Testis (tissue), 3 donors: ENCODE data around the gene ADCYAP1. TPM values are rescaled to one million over a fixed set of nuclear protein-coding genes. Genes with fewer than 3 reads are reported as not detected.

Experiments used
- DNase-seq: peaks from one replicate; pipeline ENCODE4 v3.0.0-alpha.2; 2019
- H3K27ac ChIP-seq, 2 donors: fragments of 200-600 bp; sonication (generic); one replicate each; pipeline ENCODE4 v1.5.1; 2019
- H3K27me3 ChIP-seq: fragments of 200-600 bp; sonication (generic); one replicate; pipeline ENCODE4 v1.5.1; 2019
- H3K36me3 ChIP-seq: fragments of 200-600 bp; sonication (generic); one replicate; pipeline ENCODE4 v1.5.1; 2017; ENCODE audit warnings: low read depth; ENCODE audit errors: missing control alignments
- H3K4me1 ChIP-seq: fragments of 200-600 bp; sonication (generic); one replicate; pipeline ENCODE4 v1.5.1; 2019
- H3K4me3 ChIP-seq, 2 donors: fragments of 200-600 bp; sonication (generic); one replicate each; pipeline ENCODE4 v1.5.1; 2017 to 2019
- H3K9me3 ChIP-seq: fragments of 200-600 bp; sonication (generic); one replicate; pipeline ENCODE4 v1.5.1; 2017
- POLR2A ChIP-seq: fragments of 450-650 bp; IDR thresholded peaks from one replicate; pipeline ENCODE4 v1.6.1; 2017; ENCODE audit warnings: antibody characterized with exemption, mild to moderate bottlenecking, moderate library complexity
- whole genome bisulfite sequencing, 2 donors: methylation state at CpG; one replicate each; pipeline ENCODE4 v1.1.5; 2018; 5-methylcytosine and 5-hydroxymethylcytosine counted together
- intact Hi-C: fragments of 100-400 bp; cut with DNase I; formaldehyde crosslinking; loops from one replicate; pipeline ENCODE4 v1.15.1; 2023; ENCODE audit warnings: low total_unique reads
- polyA plus RNA-seq: library from polyadenylated mRNA; stranded (reverse); fragments of 350-450 nt; fragmentation: Illumina TruSeq; extraction: RNeasy Lipid Tissue Mini Kit (QIAGEN cat#74804); gene quantifications from one replicate; pipeline ENCODE4 v1.2.3, GENCODE V29; 2014; ENCODE audit warnings: low read depth, low replicate concordance; ENCODE audit not compliant: insufficient read depth
- total RNA-seq, 2 donors: library from RNA; depleted of rRNA; stranded (reverse); fragments of >200 nt; gene quantifications; one replicate each; pipeline ENCODE4 v1.2.3, GENCODE V29; 2016
- TF ChIP-seq, protein P1 (sequence below), 3 experiments: fragments of 450-650 bp in 2 of 3; fragments of 200-600 bp in 1 of 3; sonication (generic) in 1 of 3; IDR thresholded peaks; one replicate each; pipeline ENCODE4 v1.5.1; 2016 to 2019; ENCODE audit warnings: antibody characterized with exemption in 3 of 3, mild to moderate bottlenecking in 2 of 3, moderate library complexity in 1 of 3

Gene ADCYAP1
- total and polyA plus RNA-seq, 3 donors from 2014 or later: 3.1 to 10.1 (median 3.2) TPM

- no peak overlapping the region for H3K27ac ChIP-seq
- no peak for TF ChIP-seq POLR2A
- TF ChIP-seq, protein P1, sequence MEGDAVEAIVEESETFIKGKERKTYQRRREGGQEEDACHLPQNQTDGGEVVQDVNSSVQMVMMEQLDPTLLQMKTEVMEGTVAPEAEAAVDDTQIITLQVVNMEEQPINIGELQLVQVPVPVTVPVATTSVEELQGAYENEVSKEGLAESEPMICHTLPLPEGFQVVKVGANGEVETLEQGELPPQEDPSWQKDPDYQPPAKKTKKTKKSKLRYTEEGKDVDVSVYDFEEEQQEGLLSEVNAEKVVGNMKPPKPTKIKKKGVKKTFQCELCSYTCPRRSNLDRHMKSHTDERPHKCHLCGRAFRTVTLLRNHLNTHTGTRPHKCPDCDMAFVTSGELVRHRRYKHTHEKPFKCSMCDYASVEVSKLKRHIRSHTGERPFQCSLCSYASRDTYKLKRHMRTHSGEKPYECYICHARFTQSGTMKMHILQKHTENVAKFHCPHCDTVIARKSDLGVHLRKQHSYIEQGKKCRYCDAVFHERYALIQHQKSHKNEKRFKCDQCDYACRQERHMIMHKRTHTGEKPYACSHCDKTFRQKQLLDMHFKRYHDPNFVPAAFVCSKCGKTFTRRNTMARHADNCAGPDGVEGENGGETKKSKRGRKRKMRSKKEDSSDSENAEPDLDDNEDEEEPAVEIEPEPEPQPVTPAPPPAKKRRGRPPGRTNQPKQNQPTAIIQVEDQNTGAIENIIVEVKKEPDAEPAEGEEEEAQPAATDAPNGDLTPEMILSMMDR (IDR thresholded peaks at IDR 0.05): no peak
- H3K27me3 ChIP-seq: no peaks in the 10 kb centered on the region
- no peak for DNase-seq
- intact Hi-C loops: no loop called here
- peaks cover 23% of the 10 kb centered on the region for H3K4me1 ChIP-seq
- H3K36me3 ChIP-seq: no peaks in the 10 kb centered on the region
- H3K9me3 ChIP-seq: no peaks in the 10 kb centered on the region
- H3K4me3 ChIP-seq: no peak overlapping the region
- 29 to 45% methylated on average over 7 of the region's 7 CpGs for WGBS, 2 donors
Observed at GRCh38 chr18:911486-911885, 6.8 kb downstream of the ADCYAP1 start.

GRCh38 chr18:916562-916961 lies 11.9 kb downstream of the ADCYAP1 start:
- 77 to 83% methylated on average over 1 of the region's 1 CpG for WGBS, 2 donors
- no peak overlapping the region for H3K27ac ChIP-seq
- intact Hi-C loops: no loop called here
- TF ChIP-seq, protein P1 (IDR thresholded peaks at IDR 0.05): no peak
- TF ChIP-seq POLR2A: no peak
- no peaks in the 10 kb centered on the region for H3K4me1 ChIP-seq
- no peak overlapping the region for H3K4me3 ChIP-seq
- DNase-seq: no peak
- H3K9me3 ChIP-seq: no peaks in the 10 kb centered on the region
- H3K27me3 ChIP-seq: no peaks in the 10 kb centered on the region
- no peaks in the 10 kb centered on the region for H3K36me3 ChIP-seq

- 53 to 79% methylated on average over 2 of the region's 2 CpGs for WGBS, 2 donors
- intact Hi-C loops: no loop called here
- H3K4me3 ChIP-seq: no peak overlapping the region
- no peaks in the 10 kb centered on the region for H3K36me3 ChIP-seq
- H3K27me3 ChIP-seq: no peaks in the 10 kb centered on the region
- no peak for DNase-seq
- H3K9me3 ChIP-seq: no peaks in the 10 kb centered on the region
- no peaks in the 10 kb centered on the region for H3K4me1 ChIP-seq
- no peak for TF ChIP-seq POLR2A
- TF ChIP-seq, protein P1 (IDR thresholded peaks at IDR 0.05): no peak
- no peak overlapping the region for H3K27ac ChIP-seq
Observed at GRCh38 chr18:919078-919477, 14.4 kb downstream of the ADCYAP1 start.

DNA sequence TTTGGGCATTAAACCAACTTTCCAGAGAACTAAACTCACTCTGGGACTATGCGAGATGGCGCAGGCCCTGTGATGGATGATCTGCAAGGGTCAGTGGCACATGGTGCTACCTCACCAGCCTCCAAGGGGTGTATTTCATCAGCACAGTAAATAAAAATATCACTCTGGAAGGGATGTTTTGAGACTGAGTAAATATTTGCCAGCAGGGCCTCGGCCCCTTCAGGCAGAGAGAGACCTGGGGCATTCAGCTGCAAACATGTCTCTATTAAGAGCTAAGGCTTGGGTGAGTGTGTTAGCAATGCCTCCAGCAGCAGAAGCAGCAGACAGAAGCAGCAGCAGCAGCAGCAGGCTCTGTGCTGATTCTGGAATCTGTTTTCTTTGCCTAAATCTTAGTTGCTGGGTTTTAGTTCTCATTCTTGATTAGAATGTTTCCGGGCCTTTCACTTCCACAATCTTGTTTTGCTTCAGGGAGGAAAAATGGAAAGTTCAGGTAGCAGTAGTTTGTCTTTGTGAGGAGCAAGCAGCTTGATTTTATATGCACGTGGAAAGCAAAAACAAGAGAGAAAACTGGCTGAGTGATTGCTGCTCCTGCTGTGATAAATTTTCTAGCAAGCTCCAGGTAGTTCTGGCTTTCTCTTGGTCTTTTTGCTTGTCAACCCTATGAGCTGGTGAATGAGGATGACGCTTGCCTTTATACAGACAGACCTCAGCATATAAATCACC lies 18.6 kb downstream of the ADCYAP1 start:
- Histone ChIP-seq H3K4me3 (no peak overlapping the region), H3K36me3 (no peaks in the 10 kb centered on the region), H3K27ac (no peak overlapping the region), H3K9me3 (no peaks in the 10 kb centered on the region), H3K27me3 (no peaks in the 10 kb centered on the region), H3K4me1 (no peaks in the 10 kb centered on the region)
- intact Hi-C loops: no loop called here
- DNase-seq: no peak
- WGBS, 2 donors: 64 to 67% methylated on average over 6 of the region's 6 CpGs
- no peak for TF ChIP-seq POLR2A
- TF ChIP-seq, protein P1 (IDR thresholded peaks at IDR 0.05): no peak

GRCh38 chr18:924987-925386 lies 20.3 kb downstream of the ADCYAP1 start:
- Histone ChIP-seq H3K9me3 (no peaks in the 10 kb centered on the region), H3K4me3 (no peak overlapping the region), H3K36me3 (no peaks in the 10 kb centered on the region), H3K4me1 (no peaks in the 10 kb centered on the region), H3K27ac (no peak overlapping the region), H3K27me3 (no peaks in the 10 kb centered on the region)
- TF ChIP-seq POLR2A: no peak
- TF ChIP-seq, protein P1 (IDR thresholded peaks at IDR 0.05): no peak
- 75 to 89% methylated on average over 1 of the region's 1 CpG for WGBS, 2 donors
- DNase-seq: no peak
- intact Hi-C loops: no loop called here
